ENCODE measurements around the gene SERPINI1.

The SERPINI1 gene

DNA sequence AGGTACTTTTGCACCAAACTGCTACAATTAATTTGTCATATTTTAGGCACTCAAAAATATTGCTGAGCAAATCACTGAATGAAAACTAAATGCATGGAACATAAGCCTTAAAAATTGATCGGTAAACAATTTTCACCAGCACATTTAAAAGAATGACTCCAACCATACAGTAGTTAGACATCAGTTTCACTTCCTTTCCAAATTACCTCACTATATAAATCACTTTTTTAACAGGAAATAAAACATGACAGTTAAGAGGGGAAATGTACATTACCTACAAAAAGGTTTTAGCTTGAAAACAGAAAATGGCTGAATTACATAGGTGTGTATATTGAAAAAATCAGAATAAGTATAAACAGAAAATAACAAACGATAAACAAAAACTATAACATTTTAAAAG, 108.4 kb downstream of the SERPINI1 start:
- TF ChIP-seq, protein P1, sequence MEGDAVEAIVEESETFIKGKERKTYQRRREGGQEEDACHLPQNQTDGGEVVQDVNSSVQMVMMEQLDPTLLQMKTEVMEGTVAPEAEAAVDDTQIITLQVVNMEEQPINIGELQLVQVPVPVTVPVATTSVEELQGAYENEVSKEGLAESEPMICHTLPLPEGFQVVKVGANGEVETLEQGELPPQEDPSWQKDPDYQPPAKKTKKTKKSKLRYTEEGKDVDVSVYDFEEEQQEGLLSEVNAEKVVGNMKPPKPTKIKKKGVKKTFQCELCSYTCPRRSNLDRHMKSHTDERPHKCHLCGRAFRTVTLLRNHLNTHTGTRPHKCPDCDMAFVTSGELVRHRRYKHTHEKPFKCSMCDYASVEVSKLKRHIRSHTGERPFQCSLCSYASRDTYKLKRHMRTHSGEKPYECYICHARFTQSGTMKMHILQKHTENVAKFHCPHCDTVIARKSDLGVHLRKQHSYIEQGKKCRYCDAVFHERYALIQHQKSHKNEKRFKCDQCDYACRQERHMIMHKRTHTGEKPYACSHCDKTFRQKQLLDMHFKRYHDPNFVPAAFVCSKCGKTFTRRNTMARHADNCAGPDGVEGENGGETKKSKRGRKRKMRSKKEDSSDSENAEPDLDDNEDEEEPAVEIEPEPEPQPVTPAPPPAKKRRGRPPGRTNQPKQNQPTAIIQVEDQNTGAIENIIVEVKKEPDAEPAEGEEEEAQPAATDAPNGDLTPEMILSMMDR (IDR thresholded peaks at IDR 0.05; ENCODE audit: extremely low read depth, insufficient read depth, missing control alignments): no peak
- in situ Hi-C loops (cut with MboI; ENCODE audit: low pct_unique_long_range_greater_than_20kb, low sequenced_read_pairs, unreplicated experiment): no loop called here
- DNase-seq (ENCODE audit: low spot score): no peak

DNA sequence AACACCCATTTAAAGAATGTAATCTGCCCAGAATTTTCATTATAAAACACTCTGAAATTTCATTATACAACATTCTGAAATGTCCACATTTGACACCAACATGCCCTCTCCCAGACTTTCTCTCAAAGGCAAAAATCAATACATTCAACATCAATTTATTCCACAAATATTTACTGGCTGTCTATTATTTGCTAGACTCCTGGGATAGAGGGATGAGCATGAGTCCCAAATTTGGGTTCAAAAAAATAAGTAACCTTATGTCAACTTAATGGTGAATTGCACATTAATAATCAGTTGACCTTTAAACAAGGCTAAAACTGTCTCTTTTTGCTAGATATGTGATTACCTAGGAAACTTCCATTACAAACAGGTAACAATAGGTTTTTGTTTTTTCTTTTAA, 109.0 kb downstream of the SERPINI1 start:
- in situ Hi-C loops (cut with MboI; ENCODE audit: low pct_unique_long_range_greater_than_20kb, low sequenced_read_pairs, unreplicated experiment): no loop called here
- no peak for DNase-seq (ENCODE audit: low spot score)
- TF ChIP-seq, protein P1 (IDR thresholded peaks at IDR 0.05; ENCODE audit: extremely low read depth, insufficient read depth, missing control alignments): no peak

- in situ Hi-C loops (cut with MboI; ENCODE audit: low pct_unique_long_range_greater_than_20kb, low sequenced_read_pairs, unreplicated experiment): no loop called here
- TF ChIP-seq, protein P1 (IDR thresholded peaks at IDR 0.05; ENCODE audit: extremely low read depth, insufficient read depth, missing control alignments): no peak
- DNase-seq (ENCODE audit: low spot score): no peak
These were observed 115.7 kb downstream of the SERPINI1 start for GRCh38 chr3:167851171-167851570.

DNA sequence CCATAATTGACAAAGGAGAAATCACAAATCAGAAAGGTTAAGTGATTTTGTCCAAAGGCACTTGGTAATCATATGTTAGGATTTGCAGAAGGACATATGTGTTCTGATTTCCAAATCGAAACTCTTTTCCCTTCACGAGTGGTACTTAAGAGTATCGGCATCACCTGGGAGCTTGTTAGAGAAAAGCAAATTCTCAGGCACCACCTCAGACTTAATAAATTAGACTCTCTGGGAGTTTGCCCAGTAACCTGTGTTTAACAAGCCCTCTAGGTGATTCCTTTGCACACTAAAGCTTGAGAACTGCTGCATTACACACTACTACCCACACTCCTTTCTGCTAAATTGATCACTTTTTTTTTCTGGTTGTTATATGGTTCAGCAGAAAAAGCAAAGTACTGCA, 116.2 kb downstream of the SERPINI1 start:
- in situ Hi-C loops (cut with MboI; ENCODE audit: low pct_unique_long_range_greater_than_20kb, low sequenced_read_pairs, unreplicated experiment): no loop called here
- no peak for DNase-seq (ENCODE audit: low spot score)
- TF ChIP-seq, protein P1 (IDR thresholded peaks at IDR 0.05; ENCODE audit: extremely low read depth, insufficient read depth, missing control alignments): no peak

GRCh38 chr3:167852216-167852615, 116.7 kb downstream of the SERPINI1 start:
- no peak for DNase-seq (ENCODE audit: low spot score)
- TF ChIP-seq, protein P1 (IDR thresholded peaks at IDR 0.05; ENCODE audit: extremely low read depth, insufficient read depth, missing control alignments): no peak
- in situ Hi-C loops (cut with MboI; ENCODE audit: low pct_unique_long_range_greater_than_20kb, low sequenced_read_pairs, unreplicated experiment): no loop called here

- DNase-seq (ENCODE audit: low spot score): no peak
- TF ChIP-seq, protein P1 (IDR thresholded peaks at IDR 0.05; ENCODE audit: extremely low read depth, insufficient read depth, missing control alignments): no peak
- in situ Hi-C loops (cut with MboI; ENCODE audit: low pct_unique_long_range_greater_than_20kb, low sequenced_read_pairs, unreplicated experiment): no loop called here
These were observed 118.5 kb downstream of the SERPINI1 start for GRCh38 chr3:167854063-167854462.

DNA sequence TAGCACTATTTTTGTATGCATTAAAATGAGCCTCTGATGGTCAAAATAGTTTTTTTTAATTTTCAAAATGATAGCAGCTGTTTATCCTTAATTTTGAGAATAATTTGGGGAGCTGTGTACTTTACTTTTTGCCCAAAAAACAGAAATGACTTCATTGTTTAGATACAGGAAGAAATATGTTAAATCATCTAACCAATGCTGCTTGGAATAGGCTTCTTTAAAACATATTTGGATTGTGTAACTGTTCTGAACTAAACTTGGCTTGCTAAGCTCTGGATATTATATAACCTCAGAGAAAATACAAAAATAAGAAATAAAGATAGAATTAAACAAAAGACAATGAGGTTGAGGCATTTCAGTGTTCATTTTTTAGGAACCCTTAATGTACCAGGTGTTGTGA, 119.3 kb downstream of the SERPINI1 start:
- TF ChIP-seq, protein P1 (IDR thresholded peaks at IDR 0.05; ENCODE audit: extremely low read depth, insufficient read depth, missing control alignments): no peak
- DNase-seq (ENCODE audit: low spot score): no peak
- in situ Hi-C loops (cut with MboI; ENCODE audit: low pct_unique_long_range_greater_than_20kb, low sequenced_read_pairs, unreplicated experiment): no loop called here

Measured in GM13977 (cell line).